Activated naive CD8-positive, alpha-beta T cell treated with anti-CD3 and anti-CD28 coated beads, Interleukin-2, amount 50 U/mL, for 16 hours (primary cell): ENCODE results near the gene THOC7.
A peak's percentile ranks its signal among the peaks of the same experiment; 100 is the strongest.

Experiments used
- DNase-seq: peaks from one replicate; pipeline ENCODE4 v3.0.0-alpha.2; 2020; ENCODE audit warnings: low read depth, low spot score

THOC7 gene

DNA sequence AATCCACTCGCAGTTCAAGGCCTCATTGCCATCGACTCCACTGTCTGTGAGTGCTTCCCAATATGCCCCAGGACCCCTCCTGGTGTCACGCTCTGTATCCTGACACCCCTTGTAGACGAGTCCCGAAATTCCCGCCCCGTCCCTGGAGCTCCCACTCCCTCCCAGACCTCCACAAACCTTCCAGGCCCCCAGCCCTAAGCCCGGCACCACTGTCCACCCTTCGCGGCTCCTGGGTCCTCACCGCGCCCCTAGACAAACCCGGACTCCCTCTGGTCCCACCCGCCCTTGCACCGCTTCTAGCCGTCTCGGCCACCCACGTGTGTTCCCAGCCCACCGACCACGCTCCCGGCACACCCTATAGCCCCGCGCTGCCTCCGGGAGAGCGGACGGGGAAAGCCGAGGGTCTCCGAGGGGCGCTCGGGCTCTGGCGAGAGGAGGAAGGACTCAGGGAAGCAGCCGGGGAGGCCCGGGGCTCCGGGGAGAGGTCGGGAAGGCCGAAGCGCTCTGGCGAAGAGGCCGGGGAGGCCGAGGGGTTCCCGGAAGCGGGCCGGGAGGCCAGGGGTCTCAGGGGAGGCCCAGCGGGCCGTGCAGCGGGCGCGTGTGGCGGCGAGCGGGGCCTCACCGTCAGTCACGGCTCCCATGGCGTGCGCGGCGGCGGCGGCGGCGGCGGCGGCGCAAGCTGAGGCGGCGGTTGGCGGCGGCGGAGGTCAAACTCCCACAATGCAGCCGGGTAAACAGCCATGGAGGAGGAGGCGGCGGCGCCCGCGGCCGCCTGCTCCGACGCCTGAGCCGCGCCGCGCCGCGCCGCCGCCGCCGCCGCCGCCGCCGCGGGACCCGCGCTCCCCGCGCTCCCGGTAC lies at the start of gene THOC7, which contains the start of gene ATXN7:
Gene THOC7 (minus strand): TSS at position 656 of the 858 bp plus-strand sequence. CDS start 15 bp downstream, at position 641.
Gene ATXN7 (plus strand): TSS at position 718 of the 858 bp plus-strand sequence. CDS start 48,732 bp downstream, outside the sequence.
- DNase-seq: peak; percentile 21

DNA sequence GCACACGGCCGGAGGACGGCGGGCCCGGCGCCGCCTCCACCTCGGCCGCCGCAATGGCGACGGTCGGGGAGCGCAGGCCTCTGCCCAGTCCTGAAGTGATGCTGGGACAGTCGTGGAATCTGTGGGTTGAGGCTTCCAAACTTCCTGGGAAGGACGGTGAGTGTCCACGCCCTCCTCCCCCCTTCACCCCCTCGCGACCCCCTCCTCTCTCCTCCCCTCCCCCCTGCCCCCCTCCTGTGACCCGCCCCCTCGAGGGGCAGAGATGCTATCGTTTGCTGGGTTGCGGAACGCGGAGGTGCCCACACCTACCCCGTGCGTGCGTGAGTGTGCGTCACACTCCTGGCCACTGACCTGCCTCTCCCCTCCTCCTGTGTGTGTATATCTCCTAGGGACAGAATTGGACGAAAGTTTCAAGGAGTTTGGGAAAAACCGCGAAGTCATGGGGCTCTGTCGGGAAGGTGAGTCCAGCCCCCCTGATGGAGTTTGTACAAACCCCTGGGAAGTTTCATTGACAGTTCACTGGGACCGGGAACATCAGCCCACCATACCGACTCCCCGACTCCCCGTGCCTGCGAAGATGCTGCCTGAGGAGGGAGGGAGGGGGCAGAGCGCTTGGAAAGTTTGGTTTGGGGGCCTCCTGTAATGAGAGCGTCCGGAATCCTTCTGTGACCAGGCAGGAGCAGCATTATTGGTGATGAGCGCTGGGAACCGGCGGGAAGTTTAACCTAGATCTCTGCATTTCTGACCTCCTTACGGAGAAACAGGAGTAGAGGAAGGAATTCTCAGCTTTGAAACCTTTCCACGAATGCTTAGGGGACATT lies 49.4 kb upstream of the THOC7 start:
- DNase-seq: peak; percentile 21

DNA sequence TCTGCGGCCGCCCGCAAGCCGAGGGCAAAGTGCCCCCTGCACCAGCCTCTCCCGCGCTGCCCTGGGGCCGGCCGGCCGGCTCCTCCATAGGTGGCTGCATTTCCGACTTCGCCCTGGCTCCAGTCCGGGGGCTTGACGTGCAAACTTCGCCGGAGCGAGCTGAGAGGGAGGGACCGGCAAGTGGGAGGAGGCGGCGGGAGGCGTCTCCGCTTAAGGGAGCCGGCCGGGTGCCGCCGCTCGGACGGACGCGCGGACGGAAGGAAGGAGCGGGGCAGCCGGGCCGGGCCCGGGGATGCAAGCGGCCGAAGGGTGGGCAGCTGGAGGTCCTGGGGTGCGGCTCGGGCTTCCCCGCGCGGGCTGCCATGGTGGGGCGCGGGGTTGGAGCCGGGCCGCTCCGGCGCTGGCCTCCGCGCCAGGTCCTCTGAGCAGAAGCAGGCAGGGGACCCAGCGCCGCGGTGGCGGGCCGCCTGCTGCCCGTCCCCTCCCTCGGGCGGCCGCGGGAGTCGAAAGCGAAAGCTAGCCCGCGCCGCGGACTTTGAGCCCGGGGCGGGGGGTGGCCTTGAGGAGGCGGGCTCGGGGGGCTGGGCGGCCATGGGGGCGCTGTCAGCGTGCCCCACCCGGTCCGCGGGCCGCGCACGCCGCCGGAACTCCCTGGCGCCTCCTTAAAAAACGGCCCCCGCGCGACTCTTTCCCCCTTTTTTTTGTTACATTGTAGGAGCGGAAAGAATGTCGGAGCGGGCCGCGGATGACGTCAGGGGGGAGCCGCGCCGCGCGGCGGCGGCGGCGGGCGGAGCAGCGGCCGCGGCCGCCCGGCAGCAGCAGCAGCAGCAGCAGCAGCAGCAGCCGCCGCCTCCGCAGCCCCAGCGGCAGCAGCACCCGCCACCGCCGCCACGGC lies 48.5 kb upstream of the THOC7 start, which contains the start of gene SCAANT1:
Gene SCAANT1 (minus strand): TSS at position 511 of the 895 bp plus-strand sequence.
- DNase-seq: peak; percentile 68

DNA sequence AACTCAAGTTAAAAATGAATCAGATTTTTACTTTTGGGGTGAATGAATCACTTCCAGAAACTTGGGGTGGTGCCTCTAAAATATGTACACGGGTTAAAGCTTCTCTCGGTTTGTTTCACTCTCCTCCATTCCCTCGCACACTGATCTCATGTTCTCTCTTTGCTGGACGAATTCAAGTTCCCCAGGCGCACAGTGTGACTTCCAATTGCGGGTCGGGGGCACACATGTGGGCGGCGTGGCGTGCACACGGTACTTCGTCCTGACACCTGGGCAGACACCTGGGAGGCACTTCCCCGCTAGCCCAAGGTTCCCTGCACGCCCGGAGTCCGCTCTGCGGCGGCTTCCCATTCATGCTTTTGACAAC lies 47.9 kb upstream of the THOC7 start:
- peak; percentile 3 for DNase-seq

DNA sequence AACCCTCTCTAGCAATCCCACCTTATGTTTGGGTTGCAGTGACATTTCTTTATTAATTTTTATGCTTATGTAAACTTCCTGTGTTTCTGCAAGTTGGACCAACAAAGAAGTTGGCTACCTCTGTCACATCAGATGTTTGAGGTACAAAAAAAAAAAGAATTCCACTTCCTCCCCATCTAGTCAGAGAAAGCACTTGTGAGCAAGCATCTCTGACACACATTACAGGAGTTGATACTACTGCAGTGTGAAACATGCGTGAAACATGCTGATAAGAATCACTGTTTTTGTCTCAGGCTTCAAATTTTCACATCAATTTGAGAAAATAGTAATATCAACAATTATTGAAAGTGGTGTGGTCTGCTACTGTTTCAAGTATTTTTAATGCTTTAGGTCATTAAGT lies 47.3 kb upstream of the THOC7 start:
- DNase-seq: no peak

DNA sequence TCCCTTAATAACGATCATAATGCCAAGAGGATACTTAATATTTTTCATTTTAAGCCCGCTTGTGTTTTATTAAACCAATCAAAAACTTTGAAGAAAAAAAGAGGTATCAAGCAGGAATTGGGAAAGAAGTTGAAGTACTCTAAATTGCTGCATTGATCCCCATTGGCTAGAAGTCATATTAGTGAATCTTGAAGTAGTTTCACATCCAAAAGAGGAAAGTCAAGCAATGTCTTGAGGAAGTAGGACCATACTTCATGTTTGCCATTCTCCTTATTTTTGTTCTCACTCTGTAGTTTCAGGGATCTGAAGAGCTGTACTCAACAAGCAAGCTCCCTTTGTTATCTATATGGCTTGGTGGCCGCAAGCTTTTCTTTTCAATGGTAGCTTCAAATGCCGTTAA lies 46.4 kb upstream of the THOC7 start:
- no peak for DNase-seq

DNA sequence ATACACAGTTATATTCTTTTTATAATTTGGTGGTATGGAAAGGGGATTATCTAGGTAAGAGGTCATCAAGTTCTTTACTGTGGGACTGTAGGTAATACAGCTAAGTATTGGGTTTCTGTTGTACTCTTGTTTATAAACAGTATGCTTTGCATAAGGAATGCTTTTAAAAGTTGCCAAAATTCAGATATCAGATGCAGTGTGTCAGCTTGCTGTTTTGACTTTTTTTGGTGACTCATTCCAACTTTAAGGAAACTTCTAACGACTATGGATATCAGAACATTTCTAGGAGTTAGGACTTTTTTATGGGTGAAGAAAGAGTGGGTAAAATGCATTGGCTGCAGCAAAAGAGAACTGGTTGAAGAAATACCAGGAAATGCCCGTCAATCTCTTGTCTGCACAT lies 45.8 kb upstream of the THOC7 start:
- DNase-seq: no peak

DNA sequence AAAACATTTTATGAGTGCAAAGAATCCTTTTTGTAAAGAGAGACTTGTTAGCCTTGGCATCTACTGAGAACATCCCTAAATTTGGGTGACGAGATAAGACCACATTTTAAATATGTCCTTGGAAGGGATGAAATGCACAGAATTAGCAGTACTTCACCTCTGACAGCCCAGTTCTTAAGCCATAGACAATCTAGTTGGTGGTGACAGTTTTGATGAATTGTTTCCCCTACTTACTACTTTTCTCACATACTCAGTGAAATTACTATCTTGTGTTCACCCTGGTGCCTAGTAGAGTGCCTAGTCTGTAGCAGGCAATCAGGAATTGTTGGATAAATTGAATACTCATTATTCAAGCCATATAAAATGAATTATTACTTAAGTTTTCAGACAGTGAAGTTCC lies 45.2 kb upstream of the THOC7 start:
- DNase-seq: no peak

DNA sequence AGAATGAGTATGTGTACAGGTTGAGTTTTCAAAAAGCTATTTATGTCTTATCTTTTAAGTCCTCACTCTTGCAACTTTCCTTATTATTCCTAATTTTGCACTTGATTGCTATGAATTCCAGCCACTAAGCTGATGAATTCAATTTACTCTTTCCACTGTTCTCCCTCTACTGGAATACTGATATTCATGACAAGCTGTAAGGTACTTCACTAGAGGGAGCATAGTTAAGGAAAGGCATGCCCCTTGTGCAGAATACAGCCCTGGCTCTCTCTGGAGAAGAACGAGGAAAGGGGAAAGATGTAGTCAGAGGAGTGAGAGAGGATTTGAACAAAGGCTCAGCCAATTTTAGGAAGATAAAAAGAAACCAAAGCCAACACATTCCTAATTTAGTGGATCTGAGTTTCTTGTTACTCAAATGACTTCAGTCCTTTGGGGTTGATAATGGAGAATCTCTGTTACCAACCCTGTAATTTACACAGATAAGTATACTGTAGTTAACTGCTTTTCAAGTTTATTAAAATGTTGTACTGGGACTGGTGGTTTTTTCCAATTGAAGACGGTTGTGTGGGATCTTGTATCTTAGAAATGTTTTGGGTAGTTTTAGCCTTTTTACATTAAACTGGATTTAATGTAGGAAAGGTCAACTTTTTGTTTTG lies 44.6 kb upstream of the THOC7 start:
- no peak for DNase-seq

DNA sequence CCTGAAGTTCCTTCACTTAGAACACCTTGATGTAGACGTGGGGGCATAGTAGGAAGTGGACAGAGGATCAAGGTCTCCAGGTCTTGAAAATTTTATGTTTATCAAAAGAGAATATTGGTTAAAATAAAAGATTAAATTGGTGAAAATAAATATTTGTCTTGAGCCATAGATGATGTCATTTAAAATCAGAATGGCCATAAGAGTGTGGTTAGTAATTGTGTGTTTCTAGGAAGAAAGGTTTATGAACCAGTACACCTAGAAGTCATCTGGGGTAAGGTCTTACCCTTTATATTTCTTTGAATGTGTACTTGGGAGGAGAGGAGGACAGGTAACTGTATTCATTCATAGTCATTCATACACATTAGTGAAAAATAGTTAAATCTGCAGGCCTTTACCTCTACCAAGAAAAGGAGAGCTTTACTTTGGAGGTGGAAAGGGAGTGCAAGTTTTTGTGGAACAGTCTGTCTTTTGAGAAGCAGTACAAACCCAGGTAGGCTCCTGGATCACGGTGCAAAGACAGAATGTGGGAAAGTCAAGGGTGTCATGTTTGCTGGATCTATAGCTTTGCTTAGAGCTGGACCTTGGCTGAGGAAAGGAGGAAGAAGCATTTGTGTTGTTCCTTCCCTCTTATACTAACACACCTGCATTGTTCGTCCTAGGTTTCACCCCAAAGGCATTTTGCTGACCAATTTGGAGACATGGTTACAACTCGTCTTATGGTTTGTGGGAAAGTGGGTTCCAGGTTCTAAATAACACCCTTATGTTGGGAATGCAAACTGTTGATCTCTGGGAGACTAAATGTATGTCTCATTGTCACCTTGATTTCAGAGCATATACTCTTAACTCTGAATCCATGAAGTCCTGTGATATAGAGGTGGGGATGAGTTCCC lies 42.4 kb upstream of the THOC7 start:
- no peak for DNase-seq

DNA sequence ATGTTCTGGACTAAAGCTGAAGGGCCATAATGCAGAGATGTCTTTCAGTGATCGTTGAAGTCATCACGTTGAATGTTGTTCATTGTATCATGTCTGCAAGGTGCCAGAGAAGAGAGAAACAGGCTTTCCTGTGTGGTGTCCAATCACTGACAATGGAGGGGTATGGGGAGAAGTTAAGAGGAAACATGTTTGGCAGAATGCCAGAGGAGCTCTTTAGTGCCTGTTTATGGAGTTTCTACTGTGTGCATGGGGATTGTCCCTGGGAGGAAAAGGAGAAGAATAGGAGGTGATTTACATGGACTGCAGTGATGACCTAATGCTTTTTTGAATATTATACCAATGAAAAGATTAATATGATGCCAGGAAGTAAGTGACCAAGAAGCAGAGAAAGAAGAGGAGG lies 36.9 kb upstream of the THOC7 start:
- no peak for DNase-seq

DNA sequence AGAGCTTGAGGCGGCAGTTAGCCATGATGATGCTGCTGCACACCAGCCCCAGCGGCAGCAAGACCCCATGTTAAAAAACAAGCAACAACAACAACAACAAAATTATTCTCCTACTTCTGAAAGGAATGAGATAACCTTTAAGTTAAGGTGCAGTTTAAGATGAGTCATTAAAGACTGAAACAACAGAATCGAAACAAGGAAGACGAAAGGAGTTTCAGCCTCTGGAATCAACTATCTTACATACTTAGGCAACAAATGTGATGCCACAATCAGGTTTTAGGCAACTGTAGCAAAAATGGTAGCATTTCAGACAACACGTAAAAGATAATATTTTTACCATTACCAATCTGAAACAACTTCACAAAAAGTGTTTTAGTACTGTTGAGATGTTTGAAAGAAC lies 36.4 kb upstream of the THOC7 start:
- DNase-seq: no peak

DNA sequence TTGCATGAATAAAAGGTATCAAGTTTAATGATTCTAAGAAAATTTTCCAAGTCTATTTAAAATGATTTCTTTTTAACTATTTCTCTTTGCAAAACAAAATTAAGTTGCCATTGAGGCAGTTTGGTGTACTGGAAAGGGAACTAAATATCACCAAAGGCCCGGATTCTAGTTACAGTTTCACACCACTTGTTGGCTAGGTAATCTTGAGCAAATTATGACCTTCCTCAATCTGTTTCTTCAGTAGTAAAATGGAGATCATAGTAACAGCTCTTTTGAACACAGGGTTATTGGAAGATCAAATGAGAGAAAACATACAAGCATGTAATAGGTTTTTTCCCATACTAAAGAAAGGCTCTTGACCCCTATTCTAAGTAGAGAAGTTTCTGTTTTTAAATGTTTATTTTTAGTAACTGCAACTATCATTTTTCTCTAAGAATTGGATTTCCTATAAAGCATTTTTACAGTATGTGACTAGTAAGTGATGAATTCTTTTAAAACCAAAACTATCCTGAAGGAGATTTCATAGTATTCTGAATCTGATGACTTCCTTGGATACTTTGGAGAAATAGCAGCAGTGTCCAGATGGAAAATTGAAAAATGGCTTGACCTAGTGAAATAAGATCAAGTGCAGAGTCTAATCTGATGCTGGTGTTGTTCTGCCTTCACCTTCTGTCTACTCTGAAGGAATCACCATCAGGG lies 32.9 kb upstream of the THOC7 start:
- DNase-seq: no peak

DNA sequence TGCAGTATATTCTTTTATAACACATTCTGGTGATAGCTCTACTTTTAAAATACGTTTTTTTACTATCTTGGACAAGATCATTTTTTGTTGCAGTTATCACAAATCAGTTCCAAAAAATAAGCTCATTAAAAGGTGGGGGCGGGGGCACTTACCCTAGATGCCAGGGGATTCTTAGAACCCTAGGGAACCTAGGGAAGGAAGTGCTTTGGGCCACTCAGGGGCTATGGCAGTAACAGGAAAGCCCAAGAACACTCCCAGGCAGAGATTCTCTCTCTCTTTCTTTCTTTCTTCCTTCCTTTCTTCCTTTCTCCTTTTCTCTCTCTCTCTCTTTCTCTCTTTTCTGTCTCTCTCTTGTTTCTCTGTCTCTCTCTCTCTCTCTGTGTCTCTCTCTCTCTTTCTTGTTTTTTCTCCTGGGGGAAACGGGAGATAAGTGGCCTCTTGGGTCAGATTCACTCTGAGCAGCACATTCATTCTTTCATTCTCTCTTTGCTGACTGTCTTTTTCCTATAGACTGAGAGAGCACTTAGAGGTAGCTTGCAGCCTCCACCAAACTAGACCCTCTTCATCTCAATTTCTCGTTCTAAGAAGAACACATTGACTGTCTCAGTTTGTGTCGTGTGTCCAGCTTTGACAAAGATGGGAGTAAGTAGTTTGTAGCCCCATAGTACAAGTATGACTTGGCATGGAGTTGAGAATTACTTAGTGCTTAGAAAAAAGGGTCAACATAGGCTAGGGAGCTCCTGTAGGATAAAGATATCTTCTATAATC lies 32.0 kb upstream of the THOC7 start:
- no peak for DNase-seq

DNA sequence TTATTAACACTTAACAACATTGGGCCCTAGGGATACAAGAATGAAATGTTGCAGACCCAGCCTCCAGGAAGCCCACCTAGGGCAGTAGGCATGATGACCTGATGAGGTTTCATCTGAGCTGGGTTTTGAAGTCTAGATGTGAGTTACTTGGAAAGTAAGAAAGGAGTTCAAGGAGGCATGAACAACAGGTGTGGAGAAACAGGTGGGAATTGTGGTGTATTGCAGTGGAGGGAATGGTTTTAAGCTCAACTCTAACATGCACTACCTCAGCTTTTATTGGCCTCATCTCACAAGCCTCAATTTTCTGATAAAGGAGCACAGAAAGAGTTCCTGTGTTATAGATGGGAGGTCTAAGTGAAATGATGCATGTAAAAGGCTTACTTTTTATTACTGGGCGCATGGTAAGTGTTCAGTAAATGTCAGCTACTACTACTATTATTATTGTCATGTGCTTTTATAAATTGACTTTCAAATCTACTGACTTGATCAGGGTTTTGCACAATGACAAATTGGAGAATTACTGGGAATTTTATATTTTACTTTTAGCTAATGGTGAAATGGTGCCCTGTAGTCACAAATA lies 29.3 kb upstream of the THOC7 start:
- DNase-seq: no peak

DNA sequence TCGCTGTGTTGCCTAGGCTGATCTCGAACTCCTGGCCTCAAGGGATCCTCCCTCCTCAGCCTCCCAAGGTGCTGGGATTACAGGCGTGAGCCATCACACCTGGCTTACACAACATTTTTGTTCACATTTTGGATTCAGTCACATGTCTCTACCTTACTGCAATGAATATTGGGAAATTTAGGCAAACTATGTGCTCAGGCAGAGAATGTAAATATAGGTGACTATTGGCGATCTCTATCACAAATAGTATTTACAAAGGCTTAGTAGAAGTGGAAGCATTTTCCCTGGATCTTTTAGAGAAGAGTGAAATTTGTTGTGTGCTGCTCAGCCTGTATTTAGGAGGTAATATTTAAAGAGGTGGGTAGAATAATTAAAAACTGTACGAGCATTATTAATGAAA lies 27.9 kb upstream of the THOC7 start:
- DNase-seq: no peak

DNA sequence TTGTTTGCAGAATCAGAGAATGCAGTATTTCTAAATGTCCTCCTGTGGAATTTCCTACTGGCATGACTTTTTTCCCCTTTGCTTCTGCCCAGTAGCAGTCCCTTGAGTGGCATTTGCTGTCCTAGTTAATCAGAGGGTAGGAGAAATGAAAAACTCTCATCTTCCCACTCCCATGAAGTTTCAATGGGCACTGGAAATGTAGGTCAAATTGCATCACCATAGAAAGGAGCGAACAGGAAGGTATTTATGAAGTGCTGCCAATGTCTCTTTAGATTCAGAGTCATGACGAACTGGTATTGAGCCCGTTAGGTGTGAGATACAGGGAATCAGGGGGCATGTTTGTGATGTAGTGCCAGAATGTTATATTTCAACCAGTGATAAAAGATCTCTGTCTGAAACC lies 23.3 kb upstream of the THOC7 start:
- DNase-seq: no peak

DNA sequence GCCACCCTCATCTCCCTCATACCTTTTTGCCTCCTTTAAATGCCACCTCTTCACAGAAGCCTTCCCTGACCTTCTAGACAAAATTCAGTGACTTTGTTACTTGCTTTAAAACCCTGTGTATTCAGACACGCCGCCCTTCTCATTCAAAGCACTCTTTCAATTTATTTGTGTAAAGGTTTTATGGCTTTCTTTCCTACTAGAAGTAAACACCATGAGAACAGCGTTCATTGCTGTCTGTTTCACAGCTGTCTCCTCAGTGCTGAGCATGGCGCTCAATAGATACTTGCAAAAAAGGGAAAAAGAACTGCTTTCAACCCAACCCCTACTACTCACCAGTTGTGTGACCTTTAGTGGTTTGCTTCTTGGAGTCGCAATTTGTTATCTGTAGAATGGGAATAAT lies 17.0 kb upstream of the THOC7 start:
- DNase-seq: no peak
